ENCODE data around the gene GPX4. TPM values are rescaled to one million over a fixed set of nuclear protein-coding genes. Genes with fewer than 3 reads are reported as not detected.

Gene GPX4
- total and polyA plus RNA-seq, 2 of the 13 experiments (the other 11 are each of a cell fraction or from before 2014, with no cell fraction given), result 535 to 613 TPM

GRCh38 chr19:1080360-1081161 is 23.2 kb upstream of the GPX4 start:
- in situ Hi-C loops (cut with HindIII; ENCODE audit: extremely low pct_ligation_motif_present, low pct_unique_long_range_greater_than_20kb), result no loop called here
- ChIA-PET POLR2A (interaction anchor here (1.3 kb wide), 1 partner anchor 17 kb away, joined by 5 read pairs; no protein-coding TSS in a partner anchor), CTCF (ENCODE audit: low intra/inter-chr PET ratio, low total read pairs) (no interaction called here)
- ATAC-seq, result no peak; the same call in 2 of the 3 replicates
- no peaks in the 10 kb centered on the region for H4K20me1 ChIP-seq (ENCODE audit: insufficient read depth, low read length)
- intact Hi-C loops (cut with micrococcal nuclease; ENCODE audit: unreplicated experiment), result no loop called here
- no peaks in the 10 kb centered on the region for H3K9me3 ChIP-seq (ENCODE audit: low read length)
- H2AFZ ChIP-seq (ENCODE audit: low read length), result no peak overlapping the region
- no peak overlapping the region for H3K9ac ChIP-seq (ENCODE audit: insufficient read depth, low read depth, low read length)
- H3K79me2 ChIP-seq (ENCODE audit: insufficient read depth, low read length), result no peaks in the 10 kb centered on the region
- no TSS peak for BruUV-seq (replicated peaks)
- 93% methylated on average over 20 of the region's 50 CpGs for WGBS (ENCODE audit: low lambda C conversion rate)
- H3K4me3 ChIP-seq (replicated peaks in 1 of 3; ENCODE audit: insufficient read depth in 1 of 3, low read depth in 2 of 3, low read length in 3 of 3), result no peak overlapping the region
- no peak overlapping the region for H3K27ac ChIP-seq (ENCODE audit: extremely low read length, insufficient read depth, low read length)
- H3K4me2 ChIP-seq (ENCODE audit: low read depth, low read length), result no peak overlapping the region
- FAIRE-seq, result no peak
- TF ChIP-seq ZFP37 (CRISPR knock-in tag; IDR thresholded peaks at IDR 0.05; ENCODE audit: borderline replicate concordance) (no peak), REPIN1 (CRISPR knock-in tag; IDR thresholded peaks at IDR 0.05; ENCODE audit: borderline replicate concordance, low read depth) (no peak), HNRNPL (IDR thresholded peaks at IDR 0.05; ENCODE audit: low read depth, low read length) (0 out of 2 replicates have a peak, but pooled peaks have one; percentile 36)
- no peak for DNase-seq (ENCODE audit: low spot score)
- H3K27me3 ChIP-seq (ENCODE audit: control insufficient read depth in 1 of 2, insufficient read depth in 2 of 2, low read length in 2 of 2), result no peaks in the 10 kb centered on the region
- peaks cover 21% of the 10 kb centered on the region for H3K4me1 ChIP-seq (ENCODE audit: insufficient read depth, low read length)
- H3K36me3 ChIP-seq (replicated peaks in 1 of 2; ENCODE audit: control insufficient read depth in 1 of 2, insufficient read depth in 2 of 2, low read length in 2 of 2), result peaks cover 0 to 7% of the 10 kb centered on the region in 2 experiments; a peak in 4 of 5 replicates

GRCh38 chr19:1081301-1082164 is 22.3 kb upstream of the GPX4 start:
- DNase-seq (ENCODE audit: low spot score), result no peak
- H2AFZ ChIP-seq (ENCODE audit: low read length), result no peak overlapping the region
- no peak for TF ChIP-seq KDM4B (CRISPR knock-in tag; IDR thresholded peaks at IDR 0.05)
- no peak for TF ChIP-seq CAMTA2 (CRISPR knock-in tag; IDR thresholded peaks at IDR 0.05; ENCODE audit: borderline replicate concordance)
- TF ChIP-seq BCL3 (CRISPR knock-in tag; IDR thresholded peaks at IDR 0.05), result no peak
- TF ChIP-seq SMAD3 (CRISPR knock-in tag; IDR thresholded peaks at IDR 0.05), result no peak
- no peak for TF ChIP-seq GFI1 (CRISPR knock-in tag; IDR thresholded peaks at IDR 0.05; ENCODE audit: borderline replicate concordance)
- TF ChIP-seq SMAD9 (CRISPR knock-in tag; IDR thresholded peaks at IDR 0.05), result no peak
- TF ChIP-seq ATF5 (CRISPR knock-in tag; IDR thresholded peaks at IDR 0.05; ENCODE audit: low read depth), result no peak
- no peak for TF ChIP-seq ZNF770 (CRISPR knock-in tag; IDR thresholded peaks at IDR 0.05)

More at GRCh38 chr19:1081301-1082164, 22.3 kb upstream of the GPX4 start:
- ChIA-PET CTCF (ENCODE audit: low intra/inter-chr PET ratio, low total read pairs) (no interaction called here), POLR2A (interaction anchor here (0.9 to 1.3 kb wide), 2 partner anchors 12 to 16 kb away, joined by 3 to 5 read pairs; no protein-coding TSS in a partner anchor)
- Histone ChIP-seq H3K9me3 (ENCODE audit: low read length) (no peaks in the 10 kb centered on the region), H3K79me2 (ENCODE audit: insufficient read depth, low read length) (no peaks in the 10 kb centered on the region), H3K4me3 (replicated peaks in 1 of 3; ENCODE audit: insufficient read depth in 1 of 3, low read depth in 2 of 3, low read length in 3 of 3) (no peak overlapping the region), H3K27ac (ENCODE audit: extremely low read length, insufficient read depth, low read length) (no peak overlapping the region), H4K20me1 (ENCODE audit: insufficient read depth, low read length) (no peaks in the 10 kb centered on the region), H3K9ac (ENCODE audit: insufficient read depth, low read depth, low read length) (no peak overlapping the region), H3K36me3 (replicated peaks in 1 of 2; ENCODE audit: control insufficient read depth in 1 of 2, insufficient read depth in 2 of 2, low read length in 2 of 2) (peaks cover 0 to 7% of the 10 kb centered on the region in 2 experiments; a peak in 3 of 5 replicates), H3K27me3 (ENCODE audit: control insufficient read depth in 1 of 2, insufficient read depth in 2 of 2, low read length in 2 of 2) (no peaks in the 10 kb centered on the region), H3K4me2 (ENCODE audit: low read depth, low read length) (no peak overlapping the region), H3K4me1 (ENCODE audit: insufficient read depth, low read length) (peaks cover 11% of the 10 kb centered on the region)
- in situ Hi-C loops (cut with HindIII; ENCODE audit: extremely low pct_ligation_motif_present, low pct_unique_long_range_greater_than_20kb), result no loop called here
- peak; percentile 16 for ATAC-seq
- no TSS peak for BruUV-seq (replicated peaks)
- intact Hi-C loops (cut with micrococcal nuclease; ENCODE audit: unreplicated experiment), result no loop called here
- no peak for FAIRE-seq
- WGBS (ENCODE audit: low lambda C conversion rate), result 88% methylated on average over 44 of the region's 58 CpGs
